Suprapubic skin (tissue), 3 donors: ENCODE results near the gene TWIST2.

Experiments used
- CTCF ChIP-seq, 2 donors: fragments of 200-600 bp in 1 of 2; fragments of 450-650 bp in 1 of 2; sonication (generic) in 1 of 2; IDR thresholded peaks; one replicate each; pipeline ENCODE4 v1.5.1; 2016 to 2019; ENCODE audit warnings: antibody characterized with exemption in 2 of 2, mild to moderate bottlenecking in 1 of 2, moderate library complexity in 1 of 2
- EP300 ChIP-seq: sonication (generic); formaldehyde crosslinking; IDR thresholded peaks from one replicate; pipeline ENCODE4 v1.6.1; 2017; ENCODE audit warnings: antibody characterized with exemption

- no peak for TF ChIP-seq EP300
- TF ChIP-seq CTCF (IDR thresholded peaks at IDR 0.05) = no peak
Observed at GRCh38 chr2:238861013-238861730, 13.3 kb downstream of the TWIST2 start.
